ENCODE measurements around the gene CEACAM21. TPM values are rescaled to one million over a fixed set of nuclear protein-coding genes. Genes with fewer than 3 reads are reported as not detected.

CEACAM21 gene
- total RNA-seq, 2 donors from 2014 or later: 0.44 to 0.51 TPM

GRCh38 chr19:41535029-41535622, 40.8 kb upstream of the CEACAM21 start:
- no peak for DNase-seq
- WGBS, 2 experiments (ENCODE audit: insufficient coverage in 1 of 2, insufficient read length in 1 of 2): 90 to 94% methylated on average over 2 to 4 of the region's 4 CpGs
- Mint-ChIP-seq H3K4me1 (peaks cover 3% of the 10 kb centered on the region), H3K9me3 (peaks cover 17% of the 10 kb centered on the region), H3K36me3 (ENCODE audit: low read depth) (no peaks in the 10 kb centered on the region), H3K4me3 (no peak overlapping the region), H3K27me3 (ENCODE audit: insufficient read depth) (peaks cover 39% of the 10 kb centered on the region), H3K27ac (no peak overlapping the region)
- Histone ChIP-seq H3K4me1 (ENCODE audit: control insufficient read depth, insufficient read depth, low read length) (no peaks in the 10 kb centered on the region), H3K27me3 (ENCODE audit: control insufficient read depth, insufficient read depth, low read length, poor library complexity, severe bottlenecking) (no peaks in the 10 kb centered on the region), H3K27ac (ENCODE audit: low read depth, low read length) (no peak overlapping the region), H3K9ac (ENCODE audit: extremely low read depth, low read length, poor library complexity, severe bottlenecking) (no peak overlapping the region), H3K9me3 (ENCODE audit: control insufficient read depth, low read length) (no peaks in the 10 kb centered on the region), H3K4me3 (ENCODE audit: low read length) (no peak overlapping the region), H3K36me3 (ENCODE audit: control insufficient read depth, insufficient read depth, low read length) (no peaks in the 10 kb centered on the region)
- no peak for TF ChIP-seq CTCF (conservative IDR thresholded peaks at IDR 0.05)

DNA sequence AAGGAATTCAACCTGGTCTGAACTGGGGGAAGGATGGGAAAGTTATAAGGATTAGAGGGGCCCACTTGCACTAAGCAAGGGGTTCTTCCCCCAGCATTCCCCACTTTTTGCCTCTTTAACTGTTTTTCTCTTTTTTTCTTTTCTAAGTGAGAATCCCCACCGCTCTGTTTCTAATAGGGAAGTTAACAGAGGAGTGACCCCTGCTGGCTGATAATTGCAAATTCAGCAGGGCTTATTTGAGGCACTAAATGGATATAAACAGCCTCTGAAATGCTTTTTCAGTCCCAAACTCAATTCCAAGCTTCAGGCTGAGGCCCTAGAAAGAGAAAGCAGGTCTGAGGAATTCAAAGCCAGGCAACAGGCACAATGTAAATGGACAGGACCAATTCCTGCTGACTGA, 38.2 kb upstream of the CEACAM21 start:
- peak; percentile 49 for DNase-seq
- Histone ChIP-seq H3K4me1 (ENCODE audit: control insufficient read depth, insufficient read depth, low read length) (no peaks in the 10 kb centered on the region), H3K9ac (ENCODE audit: extremely low read depth, low read length, poor library complexity, severe bottlenecking) (no peak overlapping the region), H3K9me3 (ENCODE audit: control insufficient read depth, low read length) (no peaks in the 10 kb centered on the region), H3K27me3 (ENCODE audit: control insufficient read depth, insufficient read depth, low read length, poor library complexity, severe bottlenecking) (no peaks in the 10 kb centered on the region), H3K4me3 (ENCODE audit: low read length) (no peak overlapping the region), H3K36me3 (ENCODE audit: control insufficient read depth, insufficient read depth, low read length) (no peaks in the 10 kb centered on the region), H3K27ac (ENCODE audit: low read depth, low read length) (no peak overlapping the region)
- Mint-ChIP-seq H3K4me3 (no peak overlapping the region), H3K36me3 (ENCODE audit: low read depth) (no peaks in the 10 kb centered on the region), H3K27me3 (ENCODE audit: insufficient read depth) (peaks cover 23% of the 10 kb centered on the region), H3K9me3 (peaks cover 15% of the 10 kb centered on the region), H3K27ac (no peak overlapping the region), H3K4me1 (peaks cover 3% of the 10 kb centered on the region)
- 48% methylated on average over 1 of the region's 1 CpG; no CpG with 5 or more reads in 1 of the 2 experiments for WGBS, 2 experiments (ENCODE audit: insufficient coverage in 1 of 2, insufficient read length in 1 of 2)
- TF ChIP-seq CTCF (conservative IDR thresholded peaks at IDR 0.05): peak; percentile 69

DNA sequence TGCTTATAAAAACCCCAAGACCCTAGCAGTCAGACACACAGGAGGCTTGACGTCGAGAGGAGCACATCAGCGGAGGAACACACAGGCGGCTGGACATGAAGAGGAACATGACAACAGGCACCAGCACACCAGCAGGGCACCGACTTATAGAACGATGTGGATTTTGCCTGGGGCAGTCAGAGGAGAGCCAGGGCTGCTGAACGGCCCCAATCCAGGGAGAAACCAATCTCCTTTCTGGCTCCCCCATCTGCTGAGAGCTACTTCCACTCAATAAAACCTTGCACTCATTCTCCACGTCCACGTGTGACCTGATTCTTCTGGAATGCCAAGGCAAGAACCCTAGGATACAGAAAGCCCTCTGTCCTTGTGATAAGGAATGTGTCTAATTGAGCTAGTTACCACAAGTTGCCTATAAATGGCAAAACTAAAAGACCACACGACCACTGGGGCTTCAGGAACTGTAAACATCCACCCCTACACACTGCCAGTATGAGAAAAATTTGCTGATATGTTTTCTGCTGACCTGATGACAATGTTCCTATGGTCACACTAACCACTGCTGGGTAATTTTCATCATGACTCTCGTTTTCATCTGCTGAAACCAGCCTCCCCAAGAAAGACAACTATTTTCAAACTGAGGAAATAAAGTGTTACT, 35.8 kb upstream of the CEACAM21 start:
- Mint-ChIP-seq H3K4me3 (no peak overlapping the region), H3K27ac (no peak overlapping the region), H3K4me1 (no peaks in the 10 kb centered on the region), H3K36me3 (ENCODE audit: low read depth) (no peaks in the 10 kb centered on the region), H3K27me3 (ENCODE audit: insufficient read depth) (peaks cover 20% of the 10 kb centered on the region), H3K9me3 (peaks cover 15% of the 10 kb centered on the region)
- no peak for TF ChIP-seq CTCF (conservative IDR thresholded peaks at IDR 0.05)
- H3K36me3 ChIP-seq (ENCODE audit: control insufficient read depth, insufficient read depth, low read length): no peaks in the 10 kb centered on the region
- H3K4me1 ChIP-seq (ENCODE audit: control insufficient read depth, insufficient read depth, low read length): no peaks in the 10 kb centered on the region
- 68 to 84% methylated on average over 5 to 11 of the region's 11 CpGs for WGBS, 2 experiments (ENCODE audit: insufficient coverage in 1 of 2, insufficient read length in 1 of 2)
- H3K27ac ChIP-seq (ENCODE audit: low read depth, low read length): no peak overlapping the region
- H3K4me3 ChIP-seq (ENCODE audit: low read length): no peak overlapping the region
- H3K9ac ChIP-seq (ENCODE audit: extremely low read depth, low read length, poor library complexity, severe bottlenecking): no peak overlapping the region
- no peaks in the 10 kb centered on the region for H3K27me3 ChIP-seq (ENCODE audit: control insufficient read depth, insufficient read depth, low read length, poor library complexity, severe bottlenecking)
- no peak for DNase-seq
- no peaks in the 10 kb centered on the region for H3K9me3 ChIP-seq (ENCODE audit: control insufficient read depth, low read length)
